Measurements from ENCODE around the gene RHNO1.

DNA sequence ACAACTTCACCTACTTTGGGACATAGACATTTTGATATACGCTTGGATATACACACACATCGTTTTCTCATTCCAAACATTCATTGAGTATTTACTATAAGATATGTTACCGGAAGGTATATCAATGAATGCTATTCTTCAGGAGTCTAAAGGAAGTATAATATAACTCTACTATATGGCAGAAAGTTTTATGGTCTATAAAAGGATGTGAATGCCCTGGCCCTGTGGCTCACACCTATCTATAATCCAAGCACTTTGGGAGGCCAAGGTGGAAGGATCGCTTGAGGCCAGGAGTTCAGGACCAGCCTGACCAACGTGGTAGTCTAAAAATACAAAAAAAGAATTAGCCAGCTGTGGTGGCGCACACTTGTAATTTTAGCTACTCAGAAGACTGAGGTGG, 47.7 kb upstream of the RHNO1 start:
- TF ChIP-seq, protein P1, sequence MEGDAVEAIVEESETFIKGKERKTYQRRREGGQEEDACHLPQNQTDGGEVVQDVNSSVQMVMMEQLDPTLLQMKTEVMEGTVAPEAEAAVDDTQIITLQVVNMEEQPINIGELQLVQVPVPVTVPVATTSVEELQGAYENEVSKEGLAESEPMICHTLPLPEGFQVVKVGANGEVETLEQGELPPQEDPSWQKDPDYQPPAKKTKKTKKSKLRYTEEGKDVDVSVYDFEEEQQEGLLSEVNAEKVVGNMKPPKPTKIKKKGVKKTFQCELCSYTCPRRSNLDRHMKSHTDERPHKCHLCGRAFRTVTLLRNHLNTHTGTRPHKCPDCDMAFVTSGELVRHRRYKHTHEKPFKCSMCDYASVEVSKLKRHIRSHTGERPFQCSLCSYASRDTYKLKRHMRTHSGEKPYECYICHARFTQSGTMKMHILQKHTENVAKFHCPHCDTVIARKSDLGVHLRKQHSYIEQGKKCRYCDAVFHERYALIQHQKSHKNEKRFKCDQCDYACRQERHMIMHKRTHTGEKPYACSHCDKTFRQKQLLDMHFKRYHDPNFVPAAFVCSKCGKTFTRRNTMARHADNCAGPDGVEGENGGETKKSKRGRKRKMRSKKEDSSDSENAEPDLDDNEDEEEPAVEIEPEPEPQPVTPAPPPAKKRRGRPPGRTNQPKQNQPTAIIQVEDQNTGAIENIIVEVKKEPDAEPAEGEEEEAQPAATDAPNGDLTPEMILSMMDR (conservative IDR thresholded peaks at IDR 0.05 in 1 of 2, IDR thresholded peaks at IDR 0.05 in 1 of 2; ENCODE audit: low read depth in 1 of 2, low read length in 2 of 2): no peak
- TF ChIP-seq EZH2 (IDR thresholded peaks at IDR 0.05; ENCODE audit: low read length, missing control alignments): no peak
